HG03432 (cell line): ENCODE measurements around the gene LDLRAD4.
"Not testable (repeated sequence)": the region's sequence is repeated elsewhere in the genome, so short reads cannot be mapped to it uniquely, and the experiment has no call there.

ENCODE experiments used
- ATAC-seq: cut with Tn5 transposase; IDR thresholded peaks from one replicate; pipeline ENCODE4 v1.9.1; 2021; ENCODE audit warnings: mild to moderate bottlenecking, moderate library complexity; ENCODE audit not compliant: unreplicated experiment

The LDLRAD4 gene

GRCh38 chr18:13245481-13246000, 27.0 kb downstream of the LDLRAD4 start:
- no peak for ATAC-seq

GRCh38 chr18:13246121-13246520, 27.6 kb downstream of the LDLRAD4 start:
- ATAC-seq, result no peak

- no peak for ATAC-seq
These were observed 28.0 kb downstream of the LDLRAD4 start for GRCh38 chr18:13246591-13246990.

GRCh38 chr18:13247506-13247905, 28.9 kb downstream of the LDLRAD4 start:
- no peak for ATAC-seq

- no peak for ATAC-seq
These were observed 34.3 kb downstream of the LDLRAD4 start for GRCh38 chr18:13252686-13253410.

GRCh38 chr18:13253786-13254688, 35.5 kb downstream of the LDLRAD4 start:
- ATAC-seq, result no peak

- no peak for ATAC-seq
These were observed 36.7 kb downstream of the LDLRAD4 start for GRCh38 chr18:13254971-13255927.

- no peak for ATAC-seq
These were observed 38.1 kb downstream of the LDLRAD4 start for GRCh38 chr18:13256444-13257305.

GRCh38 chr18:13257361-13257980, 38.9 kb downstream of the LDLRAD4 start:
- no peak for ATAC-seq

- ATAC-seq, result no peak
These were observed 40.4 kb downstream of the LDLRAD4 start for GRCh38 chr18:13258921-13259320.

GRCh38 chr18:13259701-13260100, 41.1 kb downstream of the LDLRAD4 start:
- ATAC-seq, result no peak

- ATAC-seq, result no peak
These were observed 41.8 kb downstream of the LDLRAD4 start for GRCh38 chr18:13260197-13260934.

GRCh38 chr18:13260935-13261640, 42.5 kb downstream of the LDLRAD4 start:
- ATAC-seq, result no peak

GRCh38 chr18:13261661-13262357, 43.2 kb downstream of the LDLRAD4 start:
- no peak for ATAC-seq

- not testable (repeated sequence) for ATAC-seq
These were observed 43.8 kb downstream of the LDLRAD4 start for GRCh38 chr18:13262358-13262680.

- no peak for ATAC-seq
These were observed 44.5 kb downstream of the LDLRAD4 start for GRCh38 chr18:13262839-13263691.
